Loucy (cell line): Measurements from ENCODE around the gene AQP6.

ENCODE experiments used
- EZH2phosphoT487 ChIP-seq: fragments of 200-600 bp; IDR thresholded peaks from 2 replicates; pipeline ENCODE4 v1.6.1; 2018; ENCODE audit warnings: antibody characterized with exemption, mild to moderate bottlenecking, moderate library complexity, borderline replicate concordance
- TF ChIP-seq, protein P1 (sequence below): fragments of 200-600 bp; sonication (generic); conservative IDR thresholded peaks from 2 replicates; pipeline ENCODE4 v1.5.1; 2014; ENCODE audit warnings: mild to moderate bottlenecking, antibody characterized with exemption, low read length

DNA sequence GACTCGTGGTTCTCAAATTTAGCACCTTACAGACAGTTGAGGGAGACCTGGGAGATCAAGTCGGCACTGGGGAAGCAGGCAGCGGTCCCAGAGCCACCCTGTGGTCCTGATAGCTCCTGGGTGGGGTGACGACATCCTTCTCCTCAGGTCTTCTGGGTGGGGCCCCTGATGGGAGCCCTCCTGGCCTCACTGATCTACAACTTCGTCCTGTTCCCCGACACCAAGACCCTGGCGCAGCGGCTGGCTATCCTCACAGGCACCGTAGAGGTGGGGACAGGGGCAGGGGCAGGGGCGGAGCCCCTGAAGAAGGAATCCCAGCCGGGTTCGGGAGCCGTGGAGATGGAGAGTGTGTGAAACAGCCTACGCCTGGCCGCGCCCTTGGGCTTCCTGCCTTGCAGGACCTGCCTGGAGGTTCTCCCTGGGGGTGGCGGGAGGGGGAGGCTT is 2.6 kb downstream of the AQP6 start:
- TF ChIP-seq, protein P1, sequence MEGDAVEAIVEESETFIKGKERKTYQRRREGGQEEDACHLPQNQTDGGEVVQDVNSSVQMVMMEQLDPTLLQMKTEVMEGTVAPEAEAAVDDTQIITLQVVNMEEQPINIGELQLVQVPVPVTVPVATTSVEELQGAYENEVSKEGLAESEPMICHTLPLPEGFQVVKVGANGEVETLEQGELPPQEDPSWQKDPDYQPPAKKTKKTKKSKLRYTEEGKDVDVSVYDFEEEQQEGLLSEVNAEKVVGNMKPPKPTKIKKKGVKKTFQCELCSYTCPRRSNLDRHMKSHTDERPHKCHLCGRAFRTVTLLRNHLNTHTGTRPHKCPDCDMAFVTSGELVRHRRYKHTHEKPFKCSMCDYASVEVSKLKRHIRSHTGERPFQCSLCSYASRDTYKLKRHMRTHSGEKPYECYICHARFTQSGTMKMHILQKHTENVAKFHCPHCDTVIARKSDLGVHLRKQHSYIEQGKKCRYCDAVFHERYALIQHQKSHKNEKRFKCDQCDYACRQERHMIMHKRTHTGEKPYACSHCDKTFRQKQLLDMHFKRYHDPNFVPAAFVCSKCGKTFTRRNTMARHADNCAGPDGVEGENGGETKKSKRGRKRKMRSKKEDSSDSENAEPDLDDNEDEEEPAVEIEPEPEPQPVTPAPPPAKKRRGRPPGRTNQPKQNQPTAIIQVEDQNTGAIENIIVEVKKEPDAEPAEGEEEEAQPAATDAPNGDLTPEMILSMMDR: no peak
- TF ChIP-seq EZH2phosphoT487: no peak
